ENCODE results near the gene DNAAF6. TPM values are rescaled to one million over a fixed set of nuclear protein-coding genes. Genes with fewer than 3 reads are reported as not detected.

DNAAF6 gene
- total and polyA plus RNA-seq, 4 donors = 1.7 to 4.9 (median 3.0) TPM

GRCh38 chrX:107227780-107228485, 21.5 kb downstream of the DNAAF6 start:
- Histone ChIP-seq H3K9me3 (ENCODE audit: control insufficient read depth in 4 of 4, insufficient read depth in 3 of 4, low read length in 3 of 4) (no peaks in the 10 kb centered on the region), H3K4me1 (ENCODE audit: control insufficient read depth in 5 of 5, insufficient read depth in 5 of 5, low read length in 5 of 5) (no peaks in the 10 kb centered on the region), H3K36me3 (ENCODE audit: control insufficient read depth in 4 of 4, insufficient read depth in 4 of 4, low read length in 4 of 4) (no peaks in the 10 kb centered on the region), H3K4me3 (no peak overlapping the region), H3K27ac (ENCODE audit: low read depth in 1 of 2, low read length in 1 of 2) (no peak overlapping the region), H3K27me3 (ENCODE audit: control insufficient read depth in 3 of 3, insufficient read depth in 3 of 3, low read length in 2 of 3) (peaks cover 0 to 26% (median 7%) of the 10 kb centered on the region in 3 donors), H3K9ac (ENCODE audit: insufficient read depth in 1 of 2, low read length in 2 of 2) (no peak overlapping the region)
- no peak for TF ChIP-seq CTCF (IDR thresholded peaks at IDR 0.05; ENCODE audit: control extremely low read depth, extremely low read depth)
- no peak for DNase-seq
- ATAC-seq (ENCODE audit: insufficient read depth, low FRiP score) = no peak
- 82 to 98% methylated on average over 2 of the region's 2 CpGs for WGBS, 2 donors

GRCh38 chrX:107228486-107228819, 22.0 kb downstream of the DNAAF6 start:
- no peaks in the 10 kb centered on the region for H3K36me3 ChIP-seq (ENCODE audit: control insufficient read depth in 4 of 4, insufficient read depth in 4 of 4, low read length in 4 of 4)
- 69 to 83% methylated on average over 2 of the region's 2 CpGs for WGBS, 2 donors
- no peaks in the 10 kb centered on the region for H3K9me3 ChIP-seq (ENCODE audit: control insufficient read depth in 4 of 4, insufficient read depth in 3 of 4, low read length in 3 of 4)
- H3K4me3 ChIP-seq = no peak overlapping the region
- TF ChIP-seq CTCF (IDR thresholded peaks at IDR 0.05; ENCODE audit: control extremely low read depth, extremely low read depth) = no peak
- ATAC-seq (ENCODE audit: insufficient read depth, low FRiP score) = no peak
- H3K4me1 ChIP-seq (ENCODE audit: control insufficient read depth in 5 of 5, insufficient read depth in 5 of 5, low read length in 5 of 5) = no peaks in the 10 kb centered on the region
- DNase-seq = no peak
- H3K27me3 ChIP-seq (ENCODE audit: control insufficient read depth in 3 of 3, insufficient read depth in 3 of 3, low read length in 2 of 3) = peaks cover 0 to 26% (median 5%) of the 10 kb centered on the region in 3 donors
- H3K9ac ChIP-seq (ENCODE audit: insufficient read depth in 1 of 2, low read length in 2 of 2) = no peak overlapping the region
- H3K27ac ChIP-seq (ENCODE audit: low read depth in 1 of 2, low read length in 1 of 2) = no peak overlapping the region

GRCh38 chrX:107272431-107272921, 66.1 kb downstream of the DNAAF6 start:
- peak in 1 of 3 donors; percentile 2 for DNase-seq
- peaks cover 0 to 24% (median 11%) of the 10 kb centered on the region in 3 donors for H3K27me3 ChIP-seq (ENCODE audit: control insufficient read depth in 3 of 3, insufficient read depth in 3 of 3, low read length in 2 of 3)
- 5 to 31% methylated on average over 25 to 41 of the region's 41 CpGs for WGBS, 2 donors
- H3K36me3 ChIP-seq (ENCODE audit: control insufficient read depth in 4 of 4, insufficient read depth in 4 of 4, low read length in 4 of 4) = no peaks in the 10 kb centered on the region
- H3K4me1 ChIP-seq (ENCODE audit: control insufficient read depth in 5 of 5, insufficient read depth in 5 of 5, low read length in 5 of 5) = no peaks in the 10 kb centered on the region
- ATAC-seq (ENCODE audit: insufficient read depth, low FRiP score) = no peak
- no peak overlapping the region for H3K27ac ChIP-seq (ENCODE audit: low read depth in 1 of 2, low read length in 1 of 2)
- no peak overlapping the region for H3K9ac ChIP-seq (ENCODE audit: insufficient read depth in 1 of 2, low read length in 2 of 2)
- H3K9me3 ChIP-seq (ENCODE audit: control insufficient read depth in 4 of 4, insufficient read depth in 3 of 4, low read length in 3 of 4) = peaks cover 0 to 6% (median 0%) of the 10 kb centered on the region in 4 donors
- no peak for TF ChIP-seq CTCF (IDR thresholded peaks at IDR 0.05; ENCODE audit: control extremely low read depth, extremely low read depth)
- H3K4me3 ChIP-seq = no peak overlapping the region

Data from lung (tissue), 12 donors.